HL-60 (cell line): ENCODE results near the gene KIAA0825.

Experiments used
- DNase-seq, 2 experiments: peaks; one replicate each; pipeline ENCODE4 v3.0.0-alpha.2; 2010 to 2020; ENCODE audit warnings: low read depth in 1 of 2, low spot score in 1 of 2
- H3K27ac ChIP-seq: fragments of 250-450 bp; sonication (Bioruptor Pico); replicated peaks from 2 replicates; pipeline ENCODE4 v1.5.1; 2020; ENCODE audit warnings: mild to moderate bottlenecking, moderate library complexity
- H3K27me3 ChIP-seq: fragments of 250-450 bp; sonication (Bioruptor Pico); 2 replicates; pipeline ENCODE4 v1.5.1; 2021; ENCODE audit warnings: mild to moderate bottlenecking, moderate library complexity; ENCODE audit not compliant: insufficient read depth, poor library complexity, severe bottlenecking
- H3K4me3 ChIP-seq: replicated peaks from 2 replicates; pipeline ENCODE4 v1.5.1; 2011; ENCODE audit warnings: mild to moderate bottlenecking, control low read depth, low read length; ENCODE audit not compliant: insufficient read depth
- CTCF ChIP-seq: IDR thresholded peaks from one replicate; pipeline ENCODE4 v1.5.1; 2011; ENCODE audit warnings: low read length, control low read depth, inconsistent platforms; ENCODE audit not compliant: insufficient read depth
- GABPA ChIP-seq: IDR thresholded peaks from 2 replicates; pipeline ENCODE4 v1.6.1; 2012; ENCODE audit warnings: low read depth
- POLR2AphosphoS5 ChIP-seq: IDR thresholded peaks from 2 replicates; pipeline ENCODE4 v1.6.1; 2012; ENCODE audit warnings: low read depth
- REST ChIP-seq: IDR thresholded peaks from 2 replicates; pipeline ENCODE4 v1.6.1; 2012; ENCODE audit warnings: low read depth; ENCODE audit not compliant: insufficient replicate concordance
- SPI1 ChIP-seq: IDR thresholded peaks from 2 replicates; pipeline ENCODE4 v1.6.1; 2012; ENCODE audit warnings: low read depth, mild to moderate bottlenecking, borderline replicate concordance

Gene KIAA0825

GRCh38 chr5:94391996-94392395, 226.4 kb downstream of the KIAA0825 start:
- no peak for DNase-seq
- TF ChIP-seq GABPA (no peak), CTCF (no peak), REST (no peak), SPI1 (no peak), POLR2AphosphoS5 (no peak)
- H3K4me3 ChIP-seq: no peak overlapping the region
- no peak overlapping the region for H3K27ac ChIP-seq
- no peaks in the 10 kb centered on the region for H3K27me3 ChIP-seq

- no peak overlapping the region for H3K27ac ChIP-seq
- TF ChIP-seq CTCF (no peak), REST (no peak), POLR2AphosphoS5 (no peak), GABPA (no peak), SPI1 (no peak)
Observed at GRCh38 chr5:94389515-94389899, 228.9 kb downstream of the KIAA0825 start.

GRCh38 chr5:94388773-94389514, 229.5 kb downstream of the KIAA0825 start:
- no peak for TF ChIP-seq GABPA
- no peak for TF ChIP-seq POLR2AphosphoS5
- no peak for TF ChIP-seq CTCF
- no peak for TF ChIP-seq REST
- no peak for TF ChIP-seq SPI1
- no peaks in the 10 kb centered on the region for H3K27me3 ChIP-seq
- no peak overlapping the region for H3K27ac ChIP-seq
- H3K4me3 ChIP-seq: no peak overlapping the region
- no peak for DNase-seq

More at GRCh38 chr5:94389515-94389899, 228.9 kb downstream of the KIAA0825 start:
- no peak for DNase-seq
- no peaks in the 10 kb centered on the region for H3K27me3 ChIP-seq
- H3K4me3 ChIP-seq: no peak overlapping the region
